Psoas muscle (tissue), 8 donors: Measurements from ENCODE around the gene SGMS1. TPM values are rescaled to one million over a fixed set of nuclear protein-coding genes. Genes with fewer than 3 reads are reported as not detected.
A peak's percentile ranks its signal among the peaks of the same experiment; 100 is the strongest.

Experiments used
- ATAC-seq, 4 donors: fragments of 200-7000 bp; cut with Tn5 transposase; one replicate each; pipeline ENCODE4 v1.9.1; 2020; ENCODE audit warnings: moderate library complexity in 3 of 4, mild to moderate bottlenecking in 2 of 4
- DNase-seq, 2 donors: peaks; one replicate each; pipeline ENCODE4 v3.0.0-alpha.2; 2020
- H3K27ac ChIP-seq: fragments of 200-600 bp; one replicate; pipeline ENCODE4 v1.8.0; 2022
- H3K27me3 ChIP-seq, 3 donors: fragments of 200-600 bp in 1 of 3; one replicate each; pipeline versions ENCODE4 v1.6.1 to v1.8.0; 2013 to 2022; ENCODE audit warnings: low read length in 2 of 3, mild to moderate bottlenecking in 2 of 3, moderate library complexity in 1 of 3; ENCODE audit not compliant: insufficient read depth in 3 of 3
- H3K36me3 ChIP-seq, 2 donors: fragments of 200-600 bp in 1 of 2; one replicate each; pipeline versions ENCODE4 v1.6.1 to v1.8.0; 2013 to 2022; ENCODE audit warnings: low read depth in 1 of 2, mild to moderate bottlenecking in 1 of 2, moderate library complexity in 1 of 2; ENCODE audit not compliant: insufficient read depth in 1 of 2
- H3K4me1 ChIP-seq: fragments of 200-600 bp; one replicate; pipeline ENCODE4 v1.8.0; 2022
- H3K4me3 ChIP-seq: fragments of 200-600 bp; one replicate; pipeline ENCODE4 v1.8.0; 2022; ENCODE audit warnings: mild to moderate bottlenecking
- H3K9me3 ChIP-seq: fragments of 200-600 bp; one replicate; pipeline ENCODE4 v1.8.0; 2022
- CTCF ChIP-seq: fragments of 200-600 bp; IDR thresholded peaks from one replicate; pipeline ENCODE4 v1.8.0; 2022; ENCODE audit warnings: antibody characterized with exemption
- WGBS, 3 donors: extraction: QIAGEN DNeasy Blood & Tissue Kit; methylation state at CpG; one replicate each; pipeline versions ENCODE4 v1.1.6 to v1.1.7; 2013; 5-methylcytosine and 5-hydroxymethylcytosine counted together
- intact Hi-C, 2 donors: fragments of 100-400 bp; cut with DNase I; formaldehyde crosslinking; loops; one replicate each; pipeline versions ENCODE4 v1.11.0 to v1.14.2; 2022
- polyA plus RNA-seq, 3 donors: library from polyadenylated mRNA; stranded (reverse); fragments of 200-250 nt; gene quantifications; one replicate each; pipeline ENCODE4 v1.2.3, GENCODE V29; 2013
- total RNA-seq, 4 donors: library from RNA; stranded (reverse); fragmentation: NEBNext Ultra II Directional in 2 of 4; extraction: Animal tissue kit (Norgen Biotek cat#: 25700) in 2 of 4; gene quantifications; one replicate each; pipeline versions ENCODE4 v1.2.1 to v1.2.4, GENCODE V29; 2021 to 2023
- donor health status: healthy with polysubstance abuse.
- donor health status: DM: no; HTN: no; CAD: no; lungs with moderate emphysema.
- donor health status: Bipolar disorder and iron deficiency.
- donor health status: healthy.
- donor health status: DM: yes; HTN: yes; CAD: no.
- donor health status: DM: no; HTN: no; CAD: no.
- donor health status: DM: no; HTN: no; CAD: no.
- donor health status: DM: yes; HTN: yes; CAD: no.

Gene SGMS1
- total and polyA plus RNA-seq, 7 donors = 6.2 to 16.7 (median 11.3) TPM

GRCh38 chr10:50567384-50567783 is 56.4 kb downstream of the SGMS1 start:
- WGBS, 3 donors = 20 to 25% (median 21%) methylated on average over 3 of the region's 3 CpGs
- ATAC-seq = peak in 3 of 4 donors; percentile 56 to 81 (median 59)

GRCh38 chr10:50566150-50566549 is 57.6 kb downstream of the SGMS1 start:
- DNase-seq = no peak
- Histone ChIP-seq H3K9me3 (no peaks in the 10 kb centered on the region), H3K4me3 (no peak overlapping the region), H3K4me1 (peaks cover 22% of the 10 kb centered on the region), H3K36me3 (no peaks in the 10 kb centered on the region), H3K27ac (no peak overlapping the region), H3K27me3 (no peaks in the 10 kb centered on the region)
- ATAC-seq = no peak
- no peak for TF ChIP-seq CTCF
- 2 to 85% (median 41%) methylated on average over 1 of the region's 1 CpG for WGBS, 3 donors
- intact Hi-C loops = no loop called here

More at GRCh38 chr10:50567384-50567783, 56.4 kb downstream of the SGMS1 start:
- Histone ChIP-seq H3K4me1 (peaks cover 26% of the 10 kb centered on the region), H3K27me3 (no peaks in the 10 kb centered on the region), H3K36me3 (no peaks in the 10 kb centered on the region), H3K27ac (no peak overlapping the region), H3K9me3 (no peaks in the 10 kb centered on the region), H3K4me3 (no peak overlapping the region)
- DNase-seq = no peak
- TF ChIP-seq CTCF = no peak
- intact Hi-C loops = no loop called here

GRCh38 chr10:50565301-50566083 is 58.3 kb downstream of the SGMS1 start:
- no peaks in the 10 kb centered on the region for H3K9me3 ChIP-seq
- no peak for TF ChIP-seq CTCF
- no peak overlapping the region for H3K4me3 ChIP-seq
- DNase-seq (no peak), ATAC-seq (no peak)
- intact Hi-C loops = no loop called here
- WGBS, 3 donors = 92 to 97% (median 95%) methylated on average over 9 of the region's 9 CpGs
- H3K36me3 ChIP-seq = no peaks in the 10 kb centered on the region
- H3K4me1 ChIP-seq = peaks cover 27% of the 10 kb centered on the region
- no peaks in the 10 kb centered on the region for H3K27me3 ChIP-seq
- no peak overlapping the region for H3K27ac ChIP-seq

GRCh38 chr10:50563906-50564305 is 59.9 kb downstream of the SGMS1 start:
- TF ChIP-seq CTCF = no peak

GRCh38 chr10:50561816-50562215 is 61.9 kb downstream of the SGMS1 start:
- Histone ChIP-seq H3K27me3 (no peaks in the 10 kb centered on the region), H3K9me3 (no peaks in the 10 kb centered on the region), H3K4me1 (peaks cover 38% of the 10 kb centered on the region), H3K27ac (no peak overlapping the region), H3K4me3 (no peak overlapping the region), H3K36me3 (no peaks in the 10 kb centered on the region)
- 89 to 92% (median 91%) methylated on average over 2 of the region's 2 CpGs for WGBS, 3 donors
- DNase-seq (no peak), ATAC-seq (peak in 3 of 4 donors; percentile 53 to 67 (median 53))
- peak; percentile 58 for TF ChIP-seq CTCF
- intact Hi-C loops = no loop called here

More at GRCh38 chr10:50563906-50564305, 59.9 kb downstream of the SGMS1 start:
- WGBS, 3 donors = 85 to 90% (median 86%) methylated on average over 5 of the region's 5 CpGs
- Histone ChIP-seq H3K27ac (no peak overlapping the region), H3K27me3 (no peaks in the 10 kb centered on the region), H3K9me3 (no peaks in the 10 kb centered on the region), H3K36me3 (no peaks in the 10 kb centered on the region), H3K4me1 (peaks cover 31% of the 10 kb centered on the region), H3K4me3 (no peak overlapping the region)
- intact Hi-C loops = no loop called here
- DNase-seq (no peak), ATAC-seq (no peak)
